Large intestine (tissue), 3 donors: ENCODE data around the gene DMC1. TPM values are rescaled to one million over a fixed set of nuclear protein-coding genes. Genes with fewer than 3 reads are reported as not detected.
"Not testable (repeated sequence)": the region's sequence is repeated elsewhere in the genome, so short reads cannot be mapped to it uniquely, and the experiment has no call there.

Experiments
- DNase-seq, 2 donors: peaks; one replicate each; pipeline versions ENCODE4 v3.0.0 to v3.0.0-alpha.2; 2013
- H3K27ac ChIP-seq: one replicate; pipeline ENCODE4 v1.5.1; 2013; ENCODE audit warnings: low read length
- H3K27me3 ChIP-seq: 2 replicates; pipeline ENCODE4 v1.6.1; 2013; ENCODE audit warnings: low read length; ENCODE audit not compliant: control insufficient read depth, insufficient read depth
- H3K36me3 ChIP-seq: 2 replicates; pipeline ENCODE4 v1.6.1; 2013; ENCODE audit warnings: low read length; ENCODE audit not compliant: control insufficient read depth, insufficient read depth
- H3K4me1 ChIP-seq: one replicate; pipeline ENCODE4 v1.6.1; 2013; ENCODE audit warnings: low read length; ENCODE audit not compliant: control insufficient read depth, insufficient read depth
- H3K4me3 ChIP-seq: one replicate; pipeline ENCODE4 v1.5.1; 2013; ENCODE audit warnings: low read length
- H3K9me3 ChIP-seq: one replicate; pipeline ENCODE4 v1.6.1; 2013; ENCODE audit warnings: mild to moderate bottlenecking, low read depth, low read length, moderate library complexity; ENCODE audit not compliant: control insufficient read depth
- WGBS: methylation state at CpG from one replicate; pipeline ENCODE4 v1.1.5; 2013; ENCODE audit warnings: low lambda C conversion rate; ENCODE audit not compliant: insufficient coverage; 5-methylcytosine and 5-hydroxymethylcytosine counted together
- polyA plus RNA-seq: library from polyadenylated mRNA; unstranded; fragments of 120-200 nt; gene quantifications from one replicate; pipeline ENCODE4 v1.2.1, GENCODE V29; 2013

The DMC1 gene
- polyA plus RNA-seq, 1 donor: 1.9 TPM

- WGBS: no CpG with 5 or more reads among the region's 13 CpGs
- Histone ChIP-seq H3K4me3 (no peak overlapping the region), H3K27ac (no peak overlapping the region), H3K4me1 (no peaks in the 10 kb centered on the region), H3K36me3 (no peaks in the 10 kb centered on the region), H3K9me3 (no peaks in the 10 kb centered on the region), H3K27me3 (no peaks in the 10 kb centered on the region)
- DNase-seq: no peak
Measured at GRCh38 chr22:38608992-38609750, 39.2 kb upstream of the DMC1 start.

GRCh38 chr22:38607680-38608079 is 37.7 kb upstream of the DMC1 start:
- H3K36me3 ChIP-seq: no peaks in the 10 kb centered on the region

GRCh38 chr22:38602166-38602565 is 32.2 kb upstream of the DMC1 start:
- DNase-seq: no peak
- 100% methylated on average over 1 of the region's 1 CpG for WGBS
- Histone ChIP-seq H3K36me3 (no peaks in the 10 kb centered on the region), H3K27me3 (no peaks in the 10 kb centered on the region), H3K4me1 (no peaks in the 10 kb centered on the region), H3K4me3 (no peak overlapping the region), H3K9me3 (no peaks in the 10 kb centered on the region), H3K27ac (no peak overlapping the region)

More at GRCh38 chr22:38607680-38608079, 37.7 kb upstream of the DMC1 start:
- no peak overlapping the region for H3K4me3 ChIP-seq
- no CpG with 5 or more reads among the region's 3 CpGs for WGBS
- no peaks in the 10 kb centered on the region for H3K4me1 ChIP-seq
- no peaks in the 10 kb centered on the region for H3K27me3 ChIP-seq
- no peaks in the 10 kb centered on the region for H3K9me3 ChIP-seq
- no peak overlapping the region for H3K27ac ChIP-seq
- DNase-seq: no peak

- no peak overlapping the region for H3K4me3 ChIP-seq
- no peaks in the 10 kb centered on the region for H3K4me1 ChIP-seq
- no peaks in the 10 kb centered on the region for H3K9me3 ChIP-seq
- no peak for DNase-seq
- 80% methylated on average over 1 of the region's 2 CpGs for WGBS
- no peaks in the 10 kb centered on the region for H3K36me3 ChIP-seq
- H3K27ac ChIP-seq: no peak overlapping the region
- H3K27me3 ChIP-seq: no peaks in the 10 kb centered on the region
Measured at GRCh38 chr22:38601221-38601764, 31.3 kb upstream of the DMC1 start.

GRCh38 chr22:38599466-38599865 is 29.5 kb upstream of the DMC1 start:
- Histone ChIP-seq H3K36me3 (no peaks in the 10 kb centered on the region), H3K27me3 (no peaks in the 10 kb centered on the region), H3K27ac (no peak overlapping the region), H3K4me1 (no peaks in the 10 kb centered on the region), H3K9me3 (no peaks in the 10 kb centered on the region), H3K4me3 (no peak overlapping the region)
- no CpG with 5 or more reads among the region's 10 CpGs for WGBS
- no peak for DNase-seq

- not testable (repeated sequence) for DNase-seq, H3K36me3 ChIP-seq, H3K4me3 ChIP-seq, H3K27me3 ChIP-seq, H3K27ac ChIP-seq, H3K4me1 ChIP-seq, H3K9me3 ChIP-seq
- no CpG with 5 or more reads among the region's 3 CpGs for WGBS
Measured at GRCh38 chr22:38582923-38583322, 12.9 kb upstream of the DMC1 start.

GRCh38 chr22:38578505-38578904 is 8.5 kb upstream of the DMC1 start:
- WGBS: no CpG with 5 or more reads among the region's 5 CpGs
- no peak for DNase-seq
- no peak overlapping the region for H3K4me3 ChIP-seq
- H3K27ac ChIP-seq: no peak overlapping the region
- H3K4me1 ChIP-seq: no peaks in the 10 kb centered on the region
- no peaks in the 10 kb centered on the region for H3K9me3 ChIP-seq
- no peaks in the 10 kb centered on the region for H3K27me3 ChIP-seq
- H3K36me3 ChIP-seq: no peaks in the 10 kb centered on the region

GRCh38 chr22:38572065-38572464 is 2.1 kb upstream of the DMC1 start:
- Histone ChIP-seq H3K36me3 (no peaks in the 10 kb centered on the region), H3K27me3 (no peaks in the 10 kb centered on the region), H3K4me3 (no peak overlapping the region), H3K9me3 (peaks cover 2% of the 10 kb centered on the region), H3K27ac (no peak overlapping the region), H3K4me1 (peaks cover 5% of the 10 kb centered on the region)
- peak; percentile 31 to 33 for DNase-seq
- no CpG with 5 or more reads among the region's 3 CpGs for WGBS

GRCh38 chr22:38570779-38571364 is 889 bp upstream of the DMC1 start:
- Histone ChIP-seq H3K4me3 (peak overlapping the region; percentile 76), H3K27ac (peak overlapping the region; percentile 58), H3K36me3 (no peaks in the 10 kb centered on the region), H3K27me3 (no peaks in the 10 kb centered on the region), H3K4me1 (peaks cover 5% of the 10 kb centered on the region), H3K9me3 (peaks cover 2% of the 10 kb centered on the region)
- WGBS: no CpG with 5 or more reads among the region's 14 CpGs
- DNase-seq: no peak

- Histone ChIP-seq H3K27ac (no peak overlapping the region), H3K27me3 (no peaks in the 10 kb centered on the region), H3K4me1 (peaks cover 5% of the 10 kb centered on the region), H3K36me3 (no peaks in the 10 kb centered on the region), H3K4me3 (peak overlapping the region; percentile 61), H3K9me3 (peaks cover 2% of the 10 kb centered on the region)
- no peak for DNase-seq
- 83% methylated on average over 2 of the region's 32 CpGs for WGBS
Measured at GRCh38 chr22:38569181-38569971, 607 bp downstream of the DMC1 start.
